ENCODE results near the gene ZBTB4.

ZBTB4 gene

GRCh38 chr17:7421186-7421585 lies 58.2 kb downstream of the ZBTB4 start:
- TF ChIP-seq CTCF (IDR thresholded peaks at IDR 0.05; ENCODE audit: low read depth, low read length, missing control alignments): no peak
- no peak for DNase-seq (ENCODE audit: extremely low read depth, low read depth)
- H3K4me3 ChIP-seq (replicated peaks; ENCODE audit: low read depth, low read length): no peak overlapping the region

- no peak for TF ChIP-seq CTCF (IDR thresholded peaks at IDR 0.05; ENCODE audit: low read depth, low read length, missing control alignments)
- no peak within 1 kb of the TSS for H3K4me3 ChIP-seq (replicated peaks; ENCODE audit: low read depth, low read length)
- DNase-seq (ENCODE audit: extremely low read depth, low read depth): no peak
Observed at GRCh38 chr17:7419819-7420610, 59.4 kb downstream of the ZBTB4 start, which contains the start of gene SPEM1. TSS of gene SPEM1 (plus strand) at chr17:7420324. CDS start at chr17:7420385, 61 bp downstream.

GRCh38 chr17:7418472-7419152 lies 60.8 kb downstream of the ZBTB4 start:
- DNase-seq (ENCODE audit: extremely low read depth, low read depth): no peak
- no peak for TF ChIP-seq CTCF (IDR thresholded peaks at IDR 0.05; ENCODE audit: low read depth, low read length, missing control alignments)
- H3K4me3 ChIP-seq (replicated peaks; ENCODE audit: low read depth, low read length): no peak overlapping the region

GRCh38 chr17:7417056-7417655 lies 62.3 kb downstream of the ZBTB4 start:
- DNase-seq (ENCODE audit: extremely low read depth, low read depth): no peak
- H3K4me3 ChIP-seq (replicated peaks; ENCODE audit: low read depth, low read length): no peak overlapping the region
- no peak for TF ChIP-seq CTCF (IDR thresholded peaks at IDR 0.05; ENCODE audit: low read depth, low read length, missing control alignments)

GRCh38 chr17:7416323-7416722 lies 63.1 kb downstream of the ZBTB4 start:
- no peak for DNase-seq (ENCODE audit: extremely low read depth, low read depth)
- TF ChIP-seq CTCF (IDR thresholded peaks at IDR 0.05; ENCODE audit: low read depth, low read length, missing control alignments): no peak
- H3K4me3 ChIP-seq (replicated peaks; ENCODE audit: low read depth, low read length): no peak overlapping the region

GRCh38 chr17:7415784-7416183 lies 63.6 kb downstream of the ZBTB4 start:
- DNase-seq (ENCODE audit: extremely low read depth, low read depth): no peak
- H3K4me3 ChIP-seq (replicated peaks; ENCODE audit: low read depth, low read length): no peak overlapping the region
- TF ChIP-seq CTCF (IDR thresholded peaks at IDR 0.05; ENCODE audit: low read depth, low read length, missing control alignments): no peak
